Esophagus squamous epithelium (tissue), 4 donors: Measurements from ENCODE around the gene SEMA4C.

ENCODE experiments used
- POLR2A ChIP-seq, 4 donors: fragments of 450-650 bp; IDR thresholded peaks; one replicate each; pipeline ENCODE4 v1.6.1; 2017; ENCODE audit warnings: antibody characterized with exemption in 4 of 4, mild to moderate bottlenecking in 4 of 4, moderate library complexity in 3 of 4
- TF ChIP-seq, protein P1 (sequence below), 6 experiments: fragments of 450-650 bp in 4 of 6; fragments of 200-600 bp in 2 of 6; sonication (generic) in 2 of 6; IDR thresholded peaks; one replicate each; pipeline ENCODE4 v1.5.1; 2016 to 2019; ENCODE audit warnings: antibody characterized with exemption in 6 of 6, mild to moderate bottlenecking in 4 of 6, moderate library complexity in 4 of 6

GRCh38 chr2:96823198-96823597 lies 46.7 kb downstream of the SEMA4C start:
- TF ChIP-seq, protein P1, sequence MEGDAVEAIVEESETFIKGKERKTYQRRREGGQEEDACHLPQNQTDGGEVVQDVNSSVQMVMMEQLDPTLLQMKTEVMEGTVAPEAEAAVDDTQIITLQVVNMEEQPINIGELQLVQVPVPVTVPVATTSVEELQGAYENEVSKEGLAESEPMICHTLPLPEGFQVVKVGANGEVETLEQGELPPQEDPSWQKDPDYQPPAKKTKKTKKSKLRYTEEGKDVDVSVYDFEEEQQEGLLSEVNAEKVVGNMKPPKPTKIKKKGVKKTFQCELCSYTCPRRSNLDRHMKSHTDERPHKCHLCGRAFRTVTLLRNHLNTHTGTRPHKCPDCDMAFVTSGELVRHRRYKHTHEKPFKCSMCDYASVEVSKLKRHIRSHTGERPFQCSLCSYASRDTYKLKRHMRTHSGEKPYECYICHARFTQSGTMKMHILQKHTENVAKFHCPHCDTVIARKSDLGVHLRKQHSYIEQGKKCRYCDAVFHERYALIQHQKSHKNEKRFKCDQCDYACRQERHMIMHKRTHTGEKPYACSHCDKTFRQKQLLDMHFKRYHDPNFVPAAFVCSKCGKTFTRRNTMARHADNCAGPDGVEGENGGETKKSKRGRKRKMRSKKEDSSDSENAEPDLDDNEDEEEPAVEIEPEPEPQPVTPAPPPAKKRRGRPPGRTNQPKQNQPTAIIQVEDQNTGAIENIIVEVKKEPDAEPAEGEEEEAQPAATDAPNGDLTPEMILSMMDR (IDR thresholded peaks at IDR 0.05): no peak
- no peak for TF ChIP-seq POLR2A (IDR thresholded peaks at IDR 0.05)
